ENCODE results near the gene GATM.
"Not testable (repeated sequence)": the region's sequence is repeated elsewhere in the genome, so short reads cannot be mapped to it uniquely, and the experiment has no call there.

GATM gene

DNA sequence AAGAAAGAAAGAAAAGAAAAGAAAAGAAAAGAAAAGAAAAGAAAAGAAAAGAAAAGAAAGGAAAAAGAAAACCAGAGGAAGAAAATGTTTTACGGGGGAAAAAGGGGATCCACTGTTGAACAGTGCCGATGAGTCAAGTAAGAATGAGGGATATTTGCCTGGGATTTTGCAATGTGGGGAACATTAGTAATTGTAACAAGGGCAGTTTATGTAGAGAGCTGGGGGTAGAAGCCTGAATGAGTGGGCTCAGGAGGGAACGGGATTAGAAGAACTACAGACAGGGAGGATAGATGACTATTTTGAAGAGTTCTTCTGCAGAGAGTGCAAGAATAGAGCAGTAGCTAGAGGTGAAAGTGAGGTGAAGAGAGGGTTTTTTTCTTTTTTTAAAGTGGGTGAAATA is 28.7 kb downstream of the GATM start:
- no peak for DNase-seq

DNA sequence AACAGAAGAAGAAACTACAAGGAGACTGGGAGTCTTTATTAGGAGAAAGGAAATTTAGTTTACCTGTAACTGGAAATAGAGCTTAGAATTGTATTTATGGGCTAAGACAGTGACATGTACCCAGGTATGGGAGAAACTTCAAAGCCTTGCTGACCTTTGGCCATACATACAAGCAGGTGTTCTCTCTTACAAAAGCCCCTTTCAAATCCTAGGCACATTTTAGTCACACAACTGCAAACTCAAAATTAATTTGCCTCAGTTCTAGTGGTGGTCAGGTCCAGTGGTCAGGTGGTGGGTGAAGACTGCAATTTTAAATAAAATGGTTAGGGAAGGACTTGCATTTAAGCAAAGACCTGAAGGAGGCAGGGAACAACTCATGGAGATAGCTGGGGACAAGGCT is 30.4 kb downstream of the GATM start:
- no peak for DNase-seq

DNA sequence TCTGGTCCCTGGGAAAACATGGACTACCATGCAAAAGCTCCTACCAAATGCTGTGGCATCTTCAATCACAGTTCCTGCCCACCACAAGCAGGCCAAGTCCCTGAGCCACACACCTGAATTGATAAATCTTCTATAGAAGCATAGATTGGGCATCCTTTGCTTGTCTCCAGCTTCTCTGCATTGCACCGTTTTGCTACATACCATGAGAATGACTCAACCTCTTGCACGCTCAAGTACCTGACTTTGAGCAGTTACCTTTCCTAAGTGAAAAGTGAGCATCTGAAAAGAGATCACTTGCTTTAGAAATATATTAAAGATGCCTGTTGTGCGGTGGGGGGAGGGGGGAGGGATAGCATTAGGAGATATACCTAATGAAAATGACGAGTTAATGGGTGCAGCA is 31.3 kb downstream of the GATM start:
- no peak for DNase-seq

DNA sequence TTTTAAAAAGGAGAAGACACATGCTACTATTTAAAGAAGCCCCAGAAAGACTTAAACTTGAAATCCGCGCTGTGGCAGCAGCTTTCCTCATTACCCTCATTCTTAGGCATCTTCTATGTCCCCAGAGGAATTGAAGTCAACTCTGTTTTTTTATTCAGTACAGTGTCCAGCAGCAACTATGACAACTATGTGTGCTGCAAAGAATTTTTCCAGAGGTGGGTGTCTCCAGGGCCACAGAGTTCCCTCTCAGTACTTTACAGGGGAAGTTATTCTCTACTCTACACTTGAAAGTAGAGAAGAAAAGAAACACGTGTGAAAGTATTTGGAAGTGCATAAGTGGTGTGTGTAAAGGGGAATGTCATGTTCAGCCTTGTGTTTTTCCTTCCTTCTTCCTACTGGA is 32.0 kb downstream of the GATM start:
- DNase-seq, result no peak

DNA sequence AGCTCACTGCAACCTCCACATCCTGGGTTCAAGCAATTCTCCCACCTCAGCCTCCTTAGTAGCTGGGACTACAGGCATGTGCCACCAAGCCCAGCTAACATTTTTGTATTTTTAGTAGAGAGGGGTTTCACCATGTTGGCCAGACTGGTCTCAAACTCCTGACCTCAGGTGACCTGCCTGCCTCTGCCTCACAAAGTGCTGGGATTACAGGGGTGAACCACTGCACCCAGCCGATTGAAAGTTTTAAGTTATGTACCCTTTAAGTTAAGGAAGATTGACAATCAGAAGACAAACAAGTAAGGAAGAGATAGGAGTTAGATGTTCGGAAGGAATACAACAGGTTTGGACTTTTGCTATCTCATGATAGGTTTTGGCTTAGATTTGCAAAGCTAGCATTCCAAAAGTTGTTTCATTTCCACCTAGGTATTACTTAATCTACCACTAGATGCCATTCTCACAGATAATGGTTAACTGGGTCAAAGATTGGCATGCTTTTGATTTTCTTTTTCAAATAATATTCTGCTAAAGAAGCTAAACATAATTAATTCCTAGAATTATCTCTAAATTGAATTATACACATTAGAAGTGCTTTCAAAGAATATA is 35.0 kb downstream of the GATM start:
- DNase-seq, result no peak

DNA sequence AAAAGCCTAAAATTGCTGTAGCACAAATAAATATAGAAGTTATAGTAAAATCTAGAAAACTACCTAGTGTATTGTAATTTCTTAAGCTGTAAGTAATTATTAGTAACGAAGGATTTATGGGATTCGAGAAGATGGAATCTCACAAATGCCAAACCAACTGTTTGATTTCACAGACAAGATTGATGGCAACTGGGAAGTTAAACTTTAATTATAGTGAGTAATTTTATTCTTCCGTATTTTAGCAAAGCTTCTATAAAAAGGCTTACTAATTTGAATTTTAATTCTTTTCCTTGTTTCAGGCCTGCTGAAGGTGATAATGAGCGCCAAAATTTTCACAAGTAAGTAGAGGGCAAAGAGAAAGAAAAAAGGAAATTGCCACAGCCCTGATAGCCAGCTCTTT is 36.6 kb downstream of the GATM start:
- DNase-seq, result no peak

DNA sequence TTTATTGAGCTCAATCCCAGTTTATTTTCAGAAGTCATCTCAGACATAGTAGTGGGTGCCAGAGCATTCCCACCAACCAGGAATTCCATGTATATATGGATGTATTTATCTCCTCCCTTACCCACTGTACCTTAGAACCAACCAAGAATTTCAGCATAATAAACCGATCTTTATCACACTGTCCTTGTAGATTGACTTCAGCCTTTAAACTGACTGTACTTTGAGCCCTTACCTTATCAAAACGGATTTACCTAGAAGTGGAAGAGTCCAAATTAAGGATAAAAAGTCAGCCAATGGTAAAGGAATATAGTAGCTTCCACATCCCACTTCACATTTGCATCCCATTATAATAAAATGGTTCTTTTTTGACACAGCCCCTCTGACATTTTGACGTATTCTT is 37.9 kb downstream of the GATM start:
- no peak for DNase-seq

DNA sequence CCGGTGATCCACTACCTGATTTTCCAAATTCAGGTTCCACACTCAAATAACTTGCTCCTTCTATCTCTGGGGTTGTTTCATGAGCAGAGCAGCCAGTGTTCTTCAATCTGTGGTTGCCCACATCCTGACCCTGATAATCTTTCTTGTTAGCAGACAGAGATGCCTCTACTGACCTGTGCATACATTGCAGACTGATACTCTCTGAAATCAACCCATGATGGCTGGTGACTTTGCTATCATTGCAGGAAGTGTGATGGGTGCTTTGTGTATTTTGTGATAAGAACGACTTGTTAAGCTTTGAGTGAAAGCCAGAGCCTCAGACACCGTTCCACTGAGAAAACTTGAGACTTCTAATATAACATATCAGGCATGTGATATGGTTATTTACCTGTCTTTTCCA is 39.9 kb downstream of the GATM start:
- no peak for DNase-seq

DNA sequence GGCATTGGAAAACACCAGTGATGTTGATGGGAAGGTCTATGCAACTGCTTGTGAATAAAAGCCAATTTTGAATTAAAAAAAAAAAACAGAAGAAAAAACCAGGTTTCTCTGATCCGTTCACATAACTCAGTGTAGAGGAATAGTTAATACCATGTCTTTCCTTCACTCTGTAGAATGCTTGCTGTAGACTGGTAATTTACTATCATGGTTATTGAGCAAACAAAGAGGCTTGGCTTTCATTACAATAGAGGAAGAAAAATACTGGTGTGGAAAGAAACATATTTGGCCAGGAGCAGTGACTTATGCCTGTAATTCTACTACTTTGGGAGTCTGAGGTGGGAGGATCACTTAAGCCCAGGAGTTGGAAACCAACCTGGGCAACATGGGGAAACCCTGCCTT is 41.1 kb downstream of the GATM start:
- DNase-seq, result no peak

DNA sequence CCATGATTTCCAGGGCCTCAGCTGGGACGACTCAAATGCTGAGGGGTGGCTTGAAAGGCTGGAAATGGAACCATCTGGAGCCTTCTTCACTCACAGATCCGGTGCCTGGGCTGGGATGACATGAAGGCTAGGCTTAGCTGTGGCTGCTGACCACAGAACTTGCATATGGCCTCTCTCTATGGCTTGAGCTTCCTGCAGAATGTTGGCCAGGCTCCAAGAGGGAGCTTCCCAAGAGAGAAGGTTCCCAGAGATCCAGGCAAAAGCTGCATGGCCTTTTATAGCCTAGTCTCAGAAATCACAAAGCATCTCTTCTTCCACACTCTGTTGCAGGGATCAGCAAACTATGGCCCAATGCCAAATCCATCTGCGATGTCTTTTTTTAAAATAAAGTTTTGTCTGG is 44.8 kb downstream of the GATM start:
- DNase-seq, result peak; percentile 18

DNA sequence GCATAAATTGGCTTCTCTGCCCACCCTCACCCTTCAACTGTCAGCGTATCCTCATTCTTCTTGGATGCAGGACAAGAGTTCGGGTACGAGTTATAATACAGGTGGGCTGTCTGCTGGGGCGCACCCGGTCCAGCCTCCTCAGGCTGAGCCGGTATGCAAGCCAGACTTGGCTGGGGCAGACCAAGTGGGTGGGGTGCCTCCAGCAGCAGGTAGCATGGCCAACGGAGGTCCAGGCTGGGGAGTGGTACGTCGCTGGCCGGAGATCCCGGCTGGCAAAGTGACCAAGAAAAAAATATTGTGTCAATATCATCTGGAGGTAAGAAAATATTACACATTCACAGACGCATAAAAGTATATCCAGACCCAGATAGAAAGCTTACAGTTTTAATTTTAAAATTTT is 45.6 kb downstream of the GATM start:
- no peak for DNase-seq

DNA sequence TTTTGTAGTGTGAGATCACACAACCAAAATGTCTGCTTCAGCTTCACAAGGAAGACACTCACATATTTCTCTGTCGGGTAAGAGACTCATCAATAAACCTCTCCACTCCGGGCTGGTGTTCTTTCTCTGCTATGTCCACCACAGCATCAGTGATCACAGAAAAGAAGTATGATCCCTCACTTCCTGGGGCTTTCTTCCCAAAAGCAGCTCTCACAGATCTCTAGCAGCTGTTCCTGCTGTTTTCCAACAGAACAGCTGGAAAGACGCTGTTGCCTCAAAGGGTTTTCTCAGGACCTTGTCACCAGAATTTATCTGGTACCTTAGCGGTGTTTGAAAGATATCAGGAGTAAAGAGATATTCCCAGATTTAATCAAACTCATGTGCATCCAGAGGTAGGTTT is 46.4 kb downstream of the GATM start:
- DNase-seq, result no peak

DNA sequence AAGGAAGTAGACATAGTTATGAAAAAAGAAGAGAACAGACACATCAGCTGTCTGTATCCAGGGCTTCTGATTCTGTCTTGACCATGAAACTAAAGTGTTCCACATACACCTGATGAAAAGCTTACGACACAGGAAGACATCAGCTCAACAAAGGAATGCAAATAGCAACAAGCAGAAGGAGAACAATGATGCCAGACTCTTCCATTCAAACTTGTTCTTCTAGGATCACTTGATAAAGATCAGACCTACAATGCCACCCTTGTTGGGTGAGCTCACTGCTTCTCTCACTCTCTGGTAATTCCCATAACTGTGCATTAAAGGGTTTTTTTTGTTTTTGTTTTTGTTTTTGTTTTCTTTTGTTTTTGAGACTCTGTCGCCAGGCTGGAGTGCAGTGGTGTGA is 49.7 kb downstream of the GATM start:
- no peak for DNase-seq

DNA sequence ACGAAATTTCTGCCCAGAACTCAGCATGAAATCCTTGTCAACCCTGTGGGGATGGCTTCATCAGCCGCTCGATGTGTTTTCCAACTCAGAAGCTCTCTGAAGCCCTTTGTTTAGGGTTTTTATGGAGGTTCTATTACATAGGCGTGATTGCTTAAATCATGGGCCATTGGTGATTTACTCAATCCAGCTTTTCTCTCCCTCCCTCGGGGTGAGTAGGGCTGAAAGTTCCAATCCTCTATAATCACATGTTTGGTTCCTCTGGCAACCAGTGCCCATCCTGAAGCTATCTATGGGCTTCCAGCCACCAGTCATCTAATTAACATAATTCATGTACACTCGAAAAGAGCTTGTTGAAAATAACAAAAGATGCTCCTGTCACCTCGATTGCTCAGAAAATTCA is 51.6 kb downstream of the GATM start:
- no peak for DNase-seq

DNA sequence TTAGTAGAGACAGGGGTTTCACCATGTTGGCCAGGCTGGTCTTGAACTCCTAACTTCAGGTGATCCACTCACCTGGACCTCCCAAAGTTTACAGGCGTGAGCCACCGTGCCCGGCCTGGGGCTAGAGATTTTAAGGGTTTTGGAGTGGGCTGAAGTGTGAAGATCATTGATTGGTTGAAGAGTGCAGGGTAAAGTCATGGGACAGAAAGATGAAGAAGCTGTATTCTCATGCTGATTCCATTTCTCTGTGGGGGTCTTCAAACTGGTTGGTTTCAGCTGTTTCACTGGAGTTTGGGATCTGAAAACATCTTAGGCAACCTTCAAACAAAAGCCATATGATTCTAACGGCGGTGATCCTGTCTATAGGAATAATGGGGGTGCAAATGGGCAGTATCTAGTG is 52.1 kb downstream of the GATM start:
- no peak for DNase-seq

DNA sequence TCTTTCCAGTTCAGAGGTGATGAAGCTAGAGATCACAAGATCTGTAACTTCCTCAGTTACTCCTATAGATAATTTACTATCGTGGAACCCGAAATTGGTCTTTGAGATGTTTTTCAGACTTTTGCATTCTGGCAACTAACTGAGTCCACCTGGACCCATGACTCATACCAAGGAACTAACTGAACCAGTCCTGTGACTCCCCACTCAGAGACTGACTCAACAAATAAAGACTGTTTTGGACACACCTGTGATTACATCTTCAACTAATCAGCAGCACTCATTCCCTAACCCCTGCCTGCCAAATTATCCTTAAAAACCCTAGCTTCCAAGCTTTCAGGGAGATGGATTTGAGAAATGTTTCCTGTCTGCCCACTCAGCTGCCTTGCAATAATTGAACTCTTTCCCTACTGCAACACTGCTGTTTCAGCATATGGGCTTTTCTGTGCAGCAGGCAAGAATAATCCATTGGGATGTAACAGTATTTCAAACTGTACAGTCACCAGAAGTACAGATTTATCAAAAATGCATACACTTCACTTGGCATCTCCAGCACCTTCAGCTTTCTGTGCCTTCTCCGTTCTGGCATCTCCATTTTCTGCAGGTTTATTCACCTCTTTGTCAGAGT is 57.7 kb downstream of the GATM start:
- no peak for DNase-seq

DNA sequence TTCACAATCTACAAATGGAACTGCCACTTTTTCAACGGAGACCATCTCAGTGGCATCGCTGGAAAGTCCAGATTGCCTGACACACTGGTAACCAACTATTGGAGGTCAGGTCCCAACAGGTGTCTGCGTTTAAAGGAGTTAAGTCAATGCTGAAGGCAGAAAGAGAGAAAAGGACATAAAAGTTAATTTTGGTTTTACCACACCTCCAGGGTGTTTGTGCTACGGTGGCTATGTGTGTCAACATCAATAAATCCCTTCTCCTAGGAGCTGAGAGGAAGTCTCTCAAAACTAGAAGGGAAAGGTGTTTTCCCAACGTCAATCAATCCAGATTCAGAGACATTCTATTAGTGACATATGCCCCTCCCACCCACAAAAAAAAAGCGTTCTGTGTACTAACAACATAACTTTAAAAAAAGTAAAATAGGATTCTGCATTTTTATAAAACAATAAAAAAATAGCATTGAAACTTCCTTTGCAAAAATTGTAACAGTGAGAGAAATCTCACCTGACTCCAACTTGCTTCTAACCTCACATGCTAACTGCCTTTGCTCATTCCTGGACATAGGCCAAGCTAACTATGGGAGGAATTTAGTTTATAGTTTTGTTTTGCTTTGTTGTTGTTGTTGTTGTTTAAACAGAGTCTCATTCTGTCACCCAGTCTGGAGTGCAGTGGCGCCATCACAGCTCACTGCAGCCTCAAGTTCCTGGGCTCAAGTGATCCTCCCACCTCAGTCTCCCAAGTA is 58.7 kb downstream of the GATM start:
- no peak for DNase-seq

DNA sequence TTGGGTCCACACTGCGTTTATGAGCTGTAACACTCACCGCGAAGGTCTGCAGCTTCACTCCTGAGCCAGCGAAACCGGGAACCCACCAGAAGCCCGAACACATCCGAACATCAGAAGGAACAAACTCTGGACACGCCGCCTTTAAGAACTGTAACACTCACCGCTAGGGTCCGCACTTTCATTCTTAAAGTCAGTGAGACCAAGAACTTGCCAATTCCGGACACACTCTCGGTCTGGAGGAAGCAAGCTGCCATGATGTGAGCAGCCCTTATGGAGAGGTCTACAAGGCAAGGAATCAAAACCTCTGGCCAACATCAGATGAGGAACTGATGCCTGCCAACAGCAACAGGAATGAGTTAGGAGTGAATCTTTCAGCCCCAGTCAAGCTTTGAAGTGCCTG is 63.4 kb downstream of the GATM start:
- no peak for DNase-seq

DNA sequence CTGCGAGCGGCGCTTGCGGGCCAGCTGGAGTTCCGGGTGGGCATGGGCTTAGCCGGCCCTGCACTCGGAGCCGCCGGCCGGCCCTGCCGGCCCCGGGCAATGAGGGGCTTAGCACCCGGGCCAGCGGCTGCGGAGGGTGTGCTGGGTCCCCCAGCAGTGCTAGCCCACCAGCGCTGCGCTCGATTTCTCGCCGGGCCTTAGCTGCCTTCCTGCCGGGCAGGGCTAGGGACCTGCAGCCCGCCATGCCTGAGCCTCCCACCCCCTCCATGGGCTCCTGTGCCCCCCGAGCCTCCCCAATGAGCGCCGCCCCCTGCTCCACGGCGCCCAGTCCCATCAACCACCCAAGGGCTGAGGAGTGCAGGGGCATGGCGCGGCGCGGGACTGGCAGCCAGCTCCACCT is 64.2 kb downstream of the GATM start:
- not testable (repeated sequence) for DNase-seq
